GM18508 (cell line): ENCODE data around the gene NLGN3.

Experiments used
- ATAC-seq: cut with Tn5 transposase; IDR thresholded peaks from one replicate; pipeline ENCODE4 v1.9.1; 2021; ENCODE audit warnings: moderate number of reproducible peaks; ENCODE audit not compliant: insufficient read depth, unreplicated experiment

The NLGN3 gene

GRCh38 chrX:71144651-71145050, at the start of gene NLGN3:
NLGN3 (plus strand) TSS chrX:71144841; CDS start chrX:71147750, 2,909 bp downstream.
- ATAC-seq: no peak

GRCh38 chrX:71095033-71095432, 49.6 kb upstream of the NLGN3 start:
- no peak for ATAC-seq

- ATAC-seq: no peak
These were observed 49.1 kb upstream of the NLGN3 start, which contains the start of gene FOXO4 for GRCh38 chrX:71095555-71095980. FOXO4 (plus strand) TSS chrX:71095851; CDS start chrX:71096529, 678 bp downstream.

- no peak for ATAC-seq
These were observed 48.5 kb upstream of the NLGN3 start for GRCh38 chrX:71095981-71096759.

GRCh38 chrX:71096760-71097032, 47.9 kb upstream of the NLGN3 start:
- ATAC-seq: no peak

- ATAC-seq: no peak
These were observed 46.3 kb upstream of the NLGN3 start for GRCh38 chrX:71098302-71098701.

- ATAC-seq: no peak
These were observed 45.6 kb upstream of the NLGN3 start for GRCh38 chrX:71098951-71099506.

- ATAC-seq: no peak
These were observed 44.9 kb upstream of the NLGN3 start for GRCh38 chrX:71099736-71100135.

- ATAC-seq: no peak
These were observed 43.8 kb upstream of the NLGN3 start for GRCh38 chrX:71100581-71101505.

GRCh38 chrX:71102292-71102691, 42.3 kb upstream of the NLGN3 start:
- ATAC-seq: no peak

- ATAC-seq: no peak
These were observed 41.3 kb upstream of the NLGN3 start for GRCh38 chrX:71103110-71103983.

GRCh38 chrX:71105628-71106027, 39.0 kb upstream of the NLGN3 start:
- no peak for ATAC-seq

GRCh38 chrX:71106427-71106826, 38.2 kb upstream of the NLGN3 start, which contains the start of gene CXorf65:
CXorf65 (minus strand) TSS chrX:71106740; CDS start chrX:71106556, 184 bp downstream.
- ATAC-seq: no peak

GRCh38 chrX:71107245-71107644, 37.4 kb upstream of the NLGN3 start:
- ATAC-seq: no peak

- no peak for ATAC-seq
These were observed 36.8 kb upstream of the NLGN3 start for GRCh38 chrX:71107762-71108360.

GRCh38 chrX:71109051-71109450, 35.6 kb upstream of the NLGN3 start:
- no peak for ATAC-seq

- ATAC-seq: peak; percentile 79
These were observed 33.3 kb upstream of the NLGN3 start, which contains the start of gene IL2RG for GRCh38 chrX:71111141-71111843. IL2RG (minus strand) TSS chrX:71111577; CDS start chrX:71111539, 38 bp downstream.

GRCh38 chrX:71111921-71112431, 32.7 kb upstream of the NLGN3 start:
- ATAC-seq: no peak

GRCh38 chrX:71117358-71117757, 27.3 kb upstream of the NLGN3 start:
- no peak for ATAC-seq
